Mesendoderm (in vitro differentiated cells): Measurements from ENCODE around the gene CCDC69.

Experiments used
- DNase-seq: peaks from one replicate; pipeline ENCODE4 v3.0.0; 2013
- H2AK5ac ChIP-seq: 2 replicates; pipeline ENCODE4 v1.6.1; 2013; ENCODE audit warnings: low read length, inconsistent platforms
- H2BK120ac ChIP-seq: 2 replicates; pipeline ENCODE4 v1.6.1; 2013; ENCODE audit warnings: low read depth, mild to moderate bottlenecking, low read length, moderate library complexity, mixed read lengths
- H2BK15ac ChIP-seq: replicated peaks from 2 replicates; pipeline ENCODE4 v1.6.1; 2013; ENCODE audit warnings: low read depth, mild to moderate bottlenecking, moderate library complexity
- H2BK5ac ChIP-seq: 2 replicates; pipeline ENCODE4 v1.6.1; 2013; ENCODE audit warnings: low read length, inconsistent platforms
- H3K18ac ChIP-seq: 2 replicates; pipeline ENCODE4 v1.6.1; 2013; ENCODE audit warnings: mild to moderate bottlenecking, low read length, mixed read lengths
- H3K23ac ChIP-seq: one replicate; pipeline ENCODE4 v1.6.1; 2013; ENCODE audit warnings: low read length
- H3K27ac ChIP-seq: 2 replicates; pipeline ENCODE4 v1.5.1; 2013; ENCODE audit warnings: low read depth, mild to moderate bottlenecking, inconsistent platforms, low read length, moderate library complexity
- H3K27me3 ChIP-seq: 2 replicates; pipeline ENCODE4 v1.6.1; 2013; ENCODE audit warnings: low read length, control low read depth, mild to moderate bottlenecking, inconsistent platforms; ENCODE audit not compliant: insufficient read depth, poor library complexity
- H3K36me3 ChIP-seq: 2 replicates; pipeline ENCODE4 v1.6.1; 2013; ENCODE audit warnings: low read length, inconsistent platforms; ENCODE audit not compliant: control insufficient read depth, insufficient read depth
- H3K4ac ChIP-seq: one replicate; pipeline ENCODE4 v1.6.1; 2013; ENCODE audit warnings: low read depth, mild to moderate bottlenecking, low read length, moderate library complexity
- H3K4me1 ChIP-seq: 2 replicates; pipeline ENCODE4 v1.6.1; 2013; ENCODE audit warnings: low read depth, low read length, inconsistent platforms; ENCODE audit not compliant: control insufficient read depth
- H3K4me2 ChIP-seq: 2 replicates; pipeline ENCODE4 v1.6.1; 2013; ENCODE audit warnings: low read length
- H3K4me3 ChIP-seq: 2 replicates; pipeline ENCODE4 v1.5.1; 2013; ENCODE audit warnings: mild to moderate bottlenecking, low read length
- H3K56ac ChIP-seq: one replicate; pipeline ENCODE4 v1.6.1; 2013; ENCODE audit warnings: low read length
- H3K79me1 ChIP-seq: 2 replicates; pipeline ENCODE4 v1.6.1; 2013; ENCODE audit warnings: low read length, inconsistent platforms
- H3K79me2 ChIP-seq: 2 replicates; pipeline ENCODE4 v1.6.1; 2013; ENCODE audit warnings: mild to moderate bottlenecking, low read length; ENCODE audit not compliant: control insufficient read depth, insufficient read depth
- H3K9ac ChIP-seq: 2 replicates; pipeline ENCODE4 v1.6.1; 2013; ENCODE audit warnings: low read length, inconsistent platforms
- H4K5ac ChIP-seq: one replicate; pipeline ENCODE4 v1.6.1; 2013; ENCODE audit warnings: low read length
- H4K8ac ChIP-seq: one replicate; pipeline ENCODE4 v1.6.1; 2013; ENCODE audit warnings: low read depth, mild to moderate bottlenecking, control low read depth, low read length, moderate library complexity
- WGBS: extraction: QIAGEN DNeasy Blood & Tissue Kit; methylation state at CpG from one replicate; pipeline ENCODE4 v1.1.7; 2013; ENCODE audit warnings: low lambda C conversion rate, missing lambda C conversion rate; ENCODE audit not compliant: insufficient coverage; ENCODE audit errors: extremely low coverage; 5-methylcytosine and 5-hydroxymethylcytosine counted together

The CCDC69 gene

GRCh38 chr5:151186052-151186451 is 37.8 kb downstream of the CCDC69 start:
- Histone ChIP-seq H3K18ac (no peak overlapping the region), H3K27me3 (no peaks in the 10 kb centered on the region), H3K27ac (no peak overlapping the region), H2BK15ac (no peak overlapping the region), H2BK120ac (no peak overlapping the region), H3K4me2 (no peak overlapping the region), H3K4me1 (no peaks in the 10 kb centered on the region), H3K23ac (no peak overlapping the region), H2BK5ac (no peak overlapping the region), H3K4me3 (no peak overlapping the region), H4K8ac (no peak overlapping the region), H3K36me3 (no peaks in the 10 kb centered on the region), H3K4ac (no peak overlapping the region), H4K5ac (no peak overlapping the region), H3K79me1 (no peaks in the 10 kb centered on the region), H2AK5ac (no peak overlapping the region), H3K56ac (no peak overlapping the region), H3K9ac (no peak overlapping the region), H3K79me2 (no peaks in the 10 kb centered on the region)
- no CpG with 5 or more reads among the region's 5 CpGs for WGBS
- no peak for DNase-seq

GRCh38 chr5:151184316-151185042 is 39.4 kb downstream of the CCDC69 start:
- H3K4me1 ChIP-seq: no peaks in the 10 kb centered on the region
- no peaks in the 10 kb centered on the region for H3K79me2 ChIP-seq
- no peak overlapping the region for H3K4ac ChIP-seq
- no peak overlapping the region for H3K9ac ChIP-seq
- H3K79me1 ChIP-seq: no peaks in the 10 kb centered on the region
- no peak overlapping the region for H4K8ac ChIP-seq
- H3K4me2 ChIP-seq: no peak overlapping the region
- no peak overlapping the region for H2BK15ac ChIP-seq
- DNase-seq: no peak
- no peak overlapping the region for H3K18ac ChIP-seq
- H2BK5ac ChIP-seq: no peak overlapping the region
- no CpG with 5 or more reads among the region's 10 CpGs for WGBS
- H4K5ac ChIP-seq: no peak overlapping the region
- H3K56ac ChIP-seq: no peak overlapping the region
- no peak overlapping the region for H2BK120ac ChIP-seq
- no peak overlapping the region for H2AK5ac ChIP-seq
- H3K27ac ChIP-seq: no peak overlapping the region
- H3K23ac ChIP-seq: no peak overlapping the region
- no peaks in the 10 kb centered on the region for H3K36me3 ChIP-seq
- H3K27me3 ChIP-seq: no peaks in the 10 kb centered on the region
- H3K4me3 ChIP-seq: no peak overlapping the region

GRCh38 chr5:151183456-151184245 is 40.2 kb downstream of the CCDC69 start:
- H3K4me1 ChIP-seq: no peaks in the 10 kb centered on the region
- no peak overlapping the region for H4K5ac ChIP-seq
- H3K79me2 ChIP-seq: no peaks in the 10 kb centered on the region
- no peak overlapping the region for H3K27ac ChIP-seq
- H3K4me2 ChIP-seq: no peak overlapping the region
- H2BK5ac ChIP-seq: no peak overlapping the region
- H2BK120ac ChIP-seq: no peak overlapping the region
- H3K9ac ChIP-seq: no peak overlapping the region
- no peaks in the 10 kb centered on the region for H3K27me3 ChIP-seq
- no peak overlapping the region for H3K56ac ChIP-seq
- H3K23ac ChIP-seq: no peak overlapping the region
- H3K36me3 ChIP-seq: no peaks in the 10 kb centered on the region
- no peak overlapping the region for H4K8ac ChIP-seq
- H2AK5ac ChIP-seq: no peak overlapping the region
- no peaks in the 10 kb centered on the region for H3K79me1 ChIP-seq
- no peak overlapping the region for H3K18ac ChIP-seq
- H3K4me3 ChIP-seq: no peak overlapping the region
- WGBS: no CpG with 5 or more reads among the region's 7 CpGs
- no peak overlapping the region for H3K4ac ChIP-seq
- H2BK15ac ChIP-seq: no peak overlapping the region
- DNase-seq: no peak

- Histone ChIP-seq H4K5ac (no peak overlapping the region), H3K79me1 (no peaks in the 10 kb centered on the region), H3K23ac (no peak overlapping the region), H2BK120ac (no peak overlapping the region), H4K8ac (no peak overlapping the region), H3K56ac (no peak overlapping the region), H3K4ac (no peak overlapping the region), H2AK5ac (no peak overlapping the region), H3K4me2 (no peak overlapping the region), H3K18ac (no peak overlapping the region), H3K36me3 (no peaks in the 10 kb centered on the region), H3K27me3 (no peaks in the 10 kb centered on the region), H3K9ac (no peak overlapping the region), H2BK5ac (no peak overlapping the region), H3K4me3 (no peak overlapping the region), H3K79me2 (no peaks in the 10 kb centered on the region), H2BK15ac (no peak overlapping the region), H3K27ac (no peak overlapping the region), H3K4me1 (no peaks in the 10 kb centered on the region)
- WGBS: no CpG with 5 or more reads among the region's 8 CpGs
- no peak for DNase-seq
Measured at GRCh38 chr5:151182976-151183375, 40.9 kb downstream of the CCDC69 start.

GRCh38 chr5:151182524-151182900 is 41.4 kb downstream of the CCDC69 start:
- Histone ChIP-seq H2AK5ac (no peak overlapping the region), H3K79me1 (no peaks in the 10 kb centered on the region), H4K8ac (no peak overlapping the region), H3K27me3 (no peaks in the 10 kb centered on the region), H2BK5ac (no peak overlapping the region), H3K4me1 (no peaks in the 10 kb centered on the region), H3K36me3 (no peaks in the 10 kb centered on the region), H3K56ac (no peak overlapping the region), H3K79me2 (no peaks in the 10 kb centered on the region), H3K4me2 (no peak overlapping the region), H2BK120ac (no peak overlapping the region), H3K23ac (no peak overlapping the region), H2BK15ac (no peak overlapping the region), H3K9ac (no peak overlapping the region), H3K18ac (no peak overlapping the region), H3K4me3 (no peak overlapping the region), H4K5ac (no peak overlapping the region), H3K4ac (no peak overlapping the region), H3K27ac (no peak overlapping the region)
- WGBS: no CpG with 5 or more reads among the region's 4 CpGs
- DNase-seq: no peak
